Amniotic stem cell (primary cell): ENCODE data around the gene CFAP99.

ENCODE experiments used
- DNase-seq: peaks from one replicate; lab custom pipeline; 2025; lab: John Stamatoyannopoulos, UW

Gene CFAP99

DNA sequence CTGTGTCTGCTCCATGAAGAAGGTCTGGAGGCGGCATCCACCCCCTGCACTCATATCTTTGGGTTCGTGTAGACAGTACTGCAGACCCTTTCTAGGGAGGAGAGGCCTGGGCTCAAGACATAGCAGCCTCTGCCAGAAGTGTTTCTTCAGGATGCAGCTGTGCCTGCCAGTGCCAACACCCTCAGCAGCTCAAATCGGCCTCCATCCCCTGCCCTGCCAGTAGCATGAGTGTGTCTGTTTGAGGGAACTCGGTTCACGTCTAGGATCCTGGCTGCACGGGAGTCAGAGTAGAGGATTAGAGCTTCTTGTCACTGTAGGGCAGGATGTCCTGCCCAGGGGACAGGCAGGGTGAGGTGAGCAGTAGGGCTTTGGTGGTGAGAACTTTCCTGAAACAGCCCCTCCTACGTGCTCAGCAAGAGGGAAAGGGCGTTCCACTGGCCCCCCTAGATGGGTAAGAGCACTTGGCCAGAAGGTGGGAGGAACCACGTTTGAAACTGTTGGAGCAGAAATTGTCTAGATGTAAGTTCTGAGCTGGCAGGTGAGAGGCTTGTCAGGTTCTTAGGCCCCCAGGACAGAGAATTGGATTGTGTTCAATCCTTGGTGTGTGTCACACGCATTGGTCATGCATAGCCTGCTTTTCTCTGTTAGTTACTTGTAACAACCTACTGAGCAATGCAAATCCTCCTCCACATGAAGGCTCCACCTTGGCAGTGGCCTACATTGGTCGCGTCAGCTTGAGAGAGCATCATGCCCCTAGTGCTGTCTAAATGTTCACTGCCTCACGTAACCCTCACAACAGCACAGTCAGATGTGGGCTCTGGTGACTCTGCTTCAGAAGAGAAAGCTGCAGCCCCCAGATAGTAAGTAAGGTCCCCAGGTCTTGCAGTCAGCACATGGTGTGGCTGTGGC, 91.8 kb downstream of the CFAP99 start:
- DNase-seq, result no peak

- DNase-seq, result no peak
These were observed 92.9 kb downstream of the CFAP99 start for GRCh38 chr4:2511645-2512131.
